HG03521 (cell line): Measurements from ENCODE around the gene ARL8A.
"Not testable (repeated sequence)": the region's sequence is repeated elsewhere in the genome, so short reads cannot be mapped to it uniquely, and the experiment has no call there.

Experiments
- ATAC-seq: cut with Tn5 transposase; IDR thresholded peaks from one replicate; pipeline ENCODE4 v1.9.1; 2021; ENCODE audit warnings: mild to moderate bottlenecking, moderate library complexity; ENCODE audit not compliant: unreplicated experiment

Gene ARL8A

DNA sequence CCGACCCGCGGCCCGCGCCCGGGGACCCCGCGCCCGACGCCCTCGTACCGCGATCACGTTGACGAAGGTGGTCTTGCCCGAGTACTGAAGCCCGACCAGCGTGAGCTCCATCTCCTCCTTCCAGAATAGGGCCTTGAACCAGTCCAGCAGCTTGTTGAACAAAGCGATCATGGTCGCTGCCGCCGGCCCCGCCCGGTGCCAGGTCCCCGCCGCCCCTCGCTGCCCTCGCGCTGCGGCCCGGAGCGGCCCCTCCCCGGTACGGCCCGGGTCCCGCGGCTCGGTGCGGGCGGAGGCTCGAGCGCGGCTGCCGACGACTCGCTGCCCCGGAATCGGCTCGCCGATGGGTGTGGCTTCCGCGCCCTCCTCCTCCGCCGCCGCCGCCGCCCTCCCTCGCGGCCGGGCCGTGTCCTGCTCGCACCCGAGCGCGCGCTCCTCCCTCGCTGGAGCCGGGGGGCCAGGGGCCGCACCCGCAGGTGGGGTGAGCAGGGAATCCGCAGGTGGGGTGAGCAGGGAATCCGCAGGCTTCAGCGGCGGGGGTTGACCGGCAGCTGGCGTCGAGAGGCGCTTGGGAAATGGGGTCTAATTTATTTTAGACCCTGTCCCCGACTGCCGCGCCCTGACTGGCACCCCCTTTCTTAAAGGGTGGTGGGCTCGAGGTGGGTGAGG, at the start of gene ARL8A:
Gene ARL8A (minus strand): TSS at position 336 of the 666 bp plus-strand sequence. CDS start 165 bp downstream, at position 171.
- ATAC-seq, result peak; percentile 57

GRCh38 chr1:202194328-202194648, 49.8 kb upstream of the ARL8A start:
- ATAC-seq, result no peak

DNA sequence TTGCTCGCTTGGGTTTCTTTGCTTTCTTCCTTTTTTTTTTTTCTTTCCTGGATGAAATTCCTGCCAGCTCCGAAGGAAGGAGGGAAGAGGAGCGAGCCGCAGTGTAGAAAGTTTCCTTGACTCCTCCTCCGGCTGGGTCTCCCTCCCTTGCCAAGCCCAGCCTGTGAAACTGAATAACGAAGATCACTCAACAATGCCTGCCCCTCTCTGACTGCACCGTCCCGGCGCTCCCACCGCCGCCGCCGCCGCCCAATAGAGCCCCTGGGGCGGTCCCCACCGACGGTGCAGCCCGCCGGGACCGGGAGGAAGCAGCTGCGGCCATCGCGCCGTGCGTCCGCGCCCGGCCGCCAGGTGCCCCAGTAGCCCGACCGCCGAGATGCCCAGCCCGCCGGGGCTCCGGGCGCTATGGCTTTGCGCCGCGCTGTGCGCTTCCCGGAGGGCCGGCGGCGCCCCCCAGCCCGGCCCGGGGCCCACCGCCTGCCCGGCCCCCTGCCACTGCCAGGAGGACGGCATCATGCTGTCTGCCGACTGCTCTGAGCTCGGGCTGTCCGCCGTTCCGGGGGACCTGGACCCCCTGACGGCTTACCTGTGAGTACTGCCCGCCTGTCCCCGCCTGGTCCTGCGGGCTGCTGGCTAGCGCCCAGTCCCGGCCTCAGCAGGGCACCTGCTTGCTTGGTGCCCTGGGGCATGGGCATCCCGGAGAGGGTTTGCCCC, 49.2 kb upstream of the ARL8A start, which contains the start of gene LGR6:
Gene LGR6 (plus strand): TSS at position 186 of the 714 bp plus-strand sequence. CDS start 191 bp downstream, at position 377.
- ATAC-seq, result no peak

DNA sequence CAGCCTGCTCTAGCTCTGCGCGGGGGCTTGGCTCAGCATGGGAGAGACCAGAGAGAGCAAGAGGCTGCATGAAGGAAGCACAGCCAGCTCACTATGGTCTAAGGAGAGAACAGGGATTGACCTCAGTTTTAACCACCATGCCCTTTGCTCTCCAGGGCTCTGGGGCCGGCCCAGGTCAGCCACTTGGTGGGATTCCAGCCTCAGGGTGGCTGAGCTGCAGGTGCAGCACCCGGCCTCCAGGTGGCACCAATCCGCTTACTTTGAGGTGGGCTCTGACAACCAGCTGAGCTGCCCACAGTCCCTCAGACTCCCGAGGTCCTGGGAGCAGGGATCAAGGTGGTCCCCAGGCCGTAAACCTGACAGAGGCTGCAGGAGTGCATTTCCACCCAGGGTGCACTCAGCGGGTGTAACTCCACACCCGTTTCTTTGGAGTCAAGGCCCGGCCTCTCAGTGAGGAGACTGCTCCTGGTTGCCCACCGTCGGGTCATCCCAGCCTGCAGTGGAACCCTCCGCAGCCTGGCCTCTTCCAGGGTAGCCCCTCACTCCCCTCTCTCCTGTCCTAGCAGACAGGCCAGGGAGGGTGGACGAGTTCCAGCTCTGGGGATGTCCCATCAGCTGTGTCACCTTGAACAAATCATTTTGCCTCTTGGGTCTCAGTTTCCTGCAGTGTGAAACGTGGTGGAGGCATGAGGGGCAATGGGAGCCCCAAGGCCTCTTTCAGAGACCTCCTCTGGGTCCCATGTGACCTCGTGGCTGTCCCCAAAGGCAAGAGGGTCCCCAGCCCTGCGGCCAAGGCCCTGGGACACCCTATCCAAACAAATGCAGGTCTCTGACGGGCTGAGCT, 48.5 kb upstream of the ARL8A start:
- no peak for ATAC-seq

DNA sequence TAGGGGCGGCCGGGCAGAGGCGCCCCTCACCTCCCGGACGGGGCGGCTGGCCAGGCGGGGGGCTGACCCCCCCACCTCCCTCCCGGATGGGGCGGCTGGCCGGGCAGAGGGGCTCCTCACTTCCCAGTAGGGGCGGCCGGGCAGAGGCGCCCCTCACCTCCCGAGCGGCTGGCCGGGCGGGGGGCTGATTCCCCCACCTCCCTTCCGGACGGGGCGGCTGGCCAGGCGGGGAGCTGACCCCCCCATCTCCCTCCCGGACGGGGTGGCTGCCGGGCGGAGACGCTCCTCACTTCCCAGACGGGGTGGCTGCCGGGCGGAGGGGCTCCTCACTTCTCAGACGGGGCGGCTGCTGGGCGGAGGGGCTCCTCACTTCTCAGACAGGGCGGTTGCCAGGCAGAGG, 46.9 kb upstream of the ARL8A start:
- ATAC-seq, result not testable (repeated sequence)

DNA sequence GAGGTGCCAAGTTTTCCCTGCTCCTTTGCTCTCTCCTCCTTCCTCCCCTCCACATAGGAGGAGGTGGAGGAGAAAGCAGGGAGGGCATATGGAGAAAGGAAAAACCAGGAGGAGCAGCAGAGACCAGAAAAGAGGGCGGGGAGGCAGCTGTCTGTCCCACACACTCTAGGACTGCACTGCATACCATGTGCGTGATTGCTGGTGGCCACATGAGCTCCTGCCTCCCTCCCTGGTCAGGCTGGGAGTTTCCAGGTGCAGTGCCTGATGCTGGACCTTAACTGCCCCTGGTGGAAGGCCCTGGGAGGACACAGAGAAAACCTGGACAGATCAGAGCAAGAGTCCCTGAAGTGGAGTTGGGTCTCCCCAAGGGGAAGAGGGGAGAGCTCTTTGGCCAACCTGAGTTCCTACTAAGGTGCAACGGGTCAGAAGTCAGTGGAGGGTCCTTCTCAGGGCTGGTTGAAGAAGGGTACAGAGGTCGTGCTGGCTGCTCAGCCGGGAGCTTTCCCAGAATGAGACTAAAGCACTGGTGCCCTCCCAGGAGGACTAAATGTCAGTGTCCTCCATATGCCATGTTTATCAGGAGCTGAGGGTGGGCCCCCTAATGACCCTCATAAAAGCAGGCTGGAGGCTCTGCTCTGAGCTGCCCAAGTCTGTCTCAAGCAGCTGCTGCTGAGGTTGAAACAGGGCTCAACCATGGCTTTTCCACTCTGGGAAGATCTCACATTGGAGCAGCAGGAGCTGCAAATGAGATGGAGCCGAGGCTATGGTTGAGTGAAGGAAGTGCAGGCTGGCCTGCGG, 45.6 kb upstream of the ARL8A start:
- ATAC-seq, result no peak

DNA sequence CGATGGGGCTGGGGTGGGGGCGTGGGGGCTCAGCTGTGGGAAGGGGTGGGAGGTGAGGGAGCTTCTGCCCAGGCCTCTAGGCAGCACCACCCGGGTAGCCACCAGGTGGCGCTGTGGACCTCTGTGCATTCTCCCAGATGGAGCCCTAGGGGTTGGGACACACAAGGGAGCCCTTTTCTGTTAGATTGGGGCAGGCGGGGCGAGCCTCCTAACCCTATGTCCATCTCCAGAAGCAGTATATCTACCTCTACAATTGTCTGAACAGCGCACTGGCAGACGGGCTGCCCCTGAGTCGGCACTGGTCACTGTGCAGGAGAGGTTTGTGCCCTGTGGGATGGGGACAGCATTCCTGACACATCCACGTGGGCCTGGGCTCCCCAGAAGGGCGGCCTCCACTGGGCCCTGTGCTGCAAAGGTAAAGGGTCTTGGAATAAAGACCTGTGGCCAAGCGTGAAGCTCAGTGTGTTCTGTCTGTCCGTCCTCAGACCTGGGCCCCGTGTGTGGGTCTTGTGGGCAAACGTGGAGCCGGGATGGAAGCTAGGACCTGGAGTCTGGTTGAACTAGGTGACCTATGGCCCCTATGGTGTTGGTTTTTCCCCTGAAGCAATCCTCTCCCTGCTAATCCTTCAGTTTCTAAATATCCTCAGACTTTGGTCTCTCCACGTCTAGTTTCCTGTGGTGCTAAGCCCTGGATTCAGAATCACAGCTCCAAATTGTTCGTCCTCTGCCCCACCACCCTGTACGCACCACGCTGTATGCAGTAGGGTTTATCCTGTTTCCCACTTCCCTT, 44.7 kb upstream of the ARL8A start:
- no peak for ATAC-seq

GRCh38 chr1:202187697-202188407, 43.3 kb upstream of the ARL8A start:
- ATAC-seq, result no peak

DNA sequence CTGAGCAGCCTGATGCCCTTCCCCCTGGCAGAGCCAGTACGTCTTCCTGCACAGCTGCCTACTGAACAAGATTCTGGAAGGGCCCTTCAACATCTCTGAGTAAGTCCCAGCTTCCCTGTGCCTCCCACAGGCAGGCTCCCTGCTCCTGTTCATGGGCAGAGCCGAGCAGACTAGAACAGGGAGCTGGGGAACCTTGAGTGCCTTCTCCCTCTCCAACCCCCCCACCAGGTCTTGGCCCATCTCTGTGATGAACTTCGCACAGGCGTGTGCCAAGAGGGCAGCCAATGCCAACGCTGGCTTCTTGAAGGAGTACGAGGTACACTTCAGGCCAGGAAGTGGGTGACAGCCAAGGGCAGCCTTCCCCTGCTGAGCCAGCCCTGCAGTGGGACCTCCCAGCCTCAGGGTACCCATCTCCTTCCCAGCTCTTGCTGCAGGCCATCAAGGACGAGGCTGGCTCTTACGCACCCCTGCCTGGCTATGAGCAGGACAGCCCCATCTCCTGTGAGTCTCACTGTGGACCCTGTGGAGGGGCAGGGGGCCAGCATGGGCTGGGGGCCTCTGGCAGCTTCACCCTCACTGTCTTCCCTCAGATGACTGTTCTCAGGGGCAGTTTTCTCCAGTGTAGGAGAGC, 42.6 kb upstream of the ARL8A start:
- ATAC-seq, result no peak

- ATAC-seq, result no peak
Measured at GRCh38 chr1:202186327-202186726, 41.8 kb upstream of the ARL8A start.

DNA sequence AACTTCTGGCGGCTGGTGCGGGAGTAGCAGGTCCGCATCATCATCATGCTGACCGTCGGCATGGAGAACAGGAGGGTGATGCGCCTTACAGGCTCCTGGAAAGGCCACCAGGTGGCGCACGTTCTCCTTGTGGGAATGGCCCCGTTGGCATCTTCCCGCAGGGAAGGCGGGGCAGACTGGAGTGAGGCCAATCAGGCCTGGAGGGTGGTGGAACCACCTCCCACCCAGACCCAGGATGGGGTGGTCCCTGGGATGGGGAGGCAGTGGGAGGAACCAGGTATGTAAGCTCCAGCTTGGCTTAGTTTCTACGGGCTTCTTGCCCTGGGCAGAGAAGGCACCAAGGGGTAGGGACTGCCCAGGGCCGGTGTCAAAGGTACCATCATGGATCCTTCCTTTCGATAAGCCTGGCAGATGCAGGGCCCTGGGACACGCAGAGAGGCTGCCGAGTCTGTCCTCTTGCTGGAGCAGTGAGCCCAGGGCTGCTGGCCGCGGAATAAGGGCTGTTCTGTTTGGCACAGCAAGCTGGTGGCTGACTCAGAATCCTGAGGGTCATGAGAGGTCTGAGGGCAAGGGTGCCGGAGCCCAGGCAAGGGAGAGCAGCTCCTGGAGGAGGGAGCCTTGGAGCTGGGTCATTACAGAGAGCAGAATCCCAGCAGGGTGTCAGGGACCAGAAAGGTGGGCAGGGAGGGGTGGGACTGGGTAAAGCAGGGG, 40.4 kb upstream of the ARL8A start:
- ATAC-seq, result no peak

GRCh38 chr1:202182040-202182877, 37.7 kb upstream of the ARL8A start:
- ATAC-seq, result no peak

- no peak for ATAC-seq
Measured at GRCh38 chr1:202181586-202181985, 37.0 kb upstream of the ARL8A start.

DNA sequence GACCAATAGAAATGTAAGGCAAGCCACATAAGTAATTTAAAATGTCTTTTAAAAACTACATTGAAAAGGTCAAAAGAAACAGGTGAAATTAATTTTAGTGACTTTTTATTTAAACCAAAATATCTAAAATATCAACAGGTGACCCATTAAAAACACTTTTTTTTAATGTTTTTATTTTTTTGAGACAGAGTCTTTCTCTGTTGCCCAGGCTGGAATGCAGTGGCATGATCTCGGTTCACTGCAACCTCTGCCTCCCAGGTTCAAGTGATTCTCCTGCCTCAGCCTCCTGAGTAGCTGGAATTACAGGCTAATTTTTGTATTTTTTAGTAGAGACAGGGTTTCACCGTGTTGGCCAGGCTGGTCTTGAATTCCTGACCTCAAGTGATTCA, 36.2 kb upstream of the ARL8A start:
- ATAC-seq, result not testable (repeated sequence)

DNA sequence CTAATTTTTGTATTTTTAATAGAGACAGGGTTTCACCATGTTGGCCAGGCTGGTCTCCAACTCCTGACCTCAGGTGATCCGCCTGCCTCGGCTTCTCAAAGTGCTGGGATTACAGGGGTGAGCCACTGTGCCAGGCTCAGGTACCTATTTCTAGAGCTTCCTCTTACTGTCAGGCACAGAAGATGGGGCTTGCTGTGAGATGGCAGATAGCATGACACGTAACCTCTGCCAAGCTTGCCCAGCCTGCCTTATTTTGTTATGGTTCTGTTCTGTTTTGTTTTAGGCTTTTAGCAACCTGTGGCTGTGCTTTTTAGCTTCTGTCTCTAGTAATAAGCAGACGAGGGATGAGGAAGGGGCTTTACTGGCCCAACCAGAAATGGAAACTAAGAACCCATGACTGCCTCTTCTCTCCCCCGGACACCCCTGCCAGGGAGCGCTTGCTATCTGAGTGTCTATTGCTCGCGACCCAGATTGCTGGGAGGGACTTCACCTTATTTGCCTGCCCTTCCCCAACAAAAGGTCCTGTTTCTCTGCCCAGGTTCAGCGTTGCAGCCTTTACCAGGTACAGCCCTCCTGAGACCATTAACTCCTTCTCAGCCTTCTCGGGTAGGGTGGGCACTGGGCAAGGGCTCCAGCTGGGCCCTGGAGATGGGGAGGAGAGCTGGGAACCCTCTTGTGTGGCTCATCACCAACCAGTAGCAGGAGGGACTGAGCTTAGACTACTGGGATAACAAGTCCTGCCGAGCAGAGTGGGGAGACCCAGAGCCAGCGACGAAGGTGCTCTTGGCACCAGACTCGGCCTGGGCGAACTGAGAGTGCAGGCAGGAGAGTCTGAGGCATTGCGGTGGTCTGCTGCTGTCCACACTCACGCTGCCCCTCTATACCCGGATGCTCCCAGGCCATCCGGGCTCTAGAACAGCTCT, 35.6 kb upstream of the ARL8A start:
- ATAC-seq, result no peak
